Mononuclear cell (primary cell): ENCODE measurements around the gene CRYGD. TPM values are rescaled to one million over a fixed set of nuclear protein-coding genes. Genes with fewer than 3 reads are reported as not detected.
"Not testable (repeated sequence)": the region's sequence is repeated elsewhere in the genome, so short reads cannot be mapped to it uniquely, and the experiment has no call there.

ENCODE experiments used
- H3K27me3 ChIP-seq: 2 replicates; pipeline ENCODE4 v1.6.0; 2011; ENCODE audit warnings: low read length, control low read depth; ENCODE audit not compliant: insufficient read depth
- H3K4me1 ChIP-seq: 2 replicates; pipeline ENCODE4 v1.5.1; 2011; ENCODE audit warnings: mild to moderate bottlenecking, low read length, control low read depth; ENCODE audit not compliant: insufficient read depth
- H3K4me3 ChIP-seq: 2 replicates; pipeline ENCODE4 v1.5.1; 2011; ENCODE audit warnings: mild to moderate bottlenecking, low read length, moderate library complexity
- H3K9me3 ChIP-seq: 2 replicates; pipeline ENCODE4 v1.5.1; 2011; ENCODE audit warnings: low read depth, mild to moderate bottlenecking, control low read depth, low read length
- total RNA-seq: library from RNA; depleted of rRNA; stranded (reverse); fragments of >200 nt; gene quantifications from one replicate; pipeline ENCODE4 v1.2.3, GENCODE V29; 2012

Gene CRYGD
- not detected for total RNA-seq

- H3K9me3 ChIP-seq, H3K4me3 ChIP-seq, H3K4me1 ChIP-seq: not testable (repeated sequence)
- H3K27me3 ChIP-seq: peaks cover 30% of the 10 kb centered on the region
Measured at GRCh38 chr2:208124013-208124715, at the start of gene CRYGD. CRYGD (minus strand) TSS chr2:208124524; CDS start chr2:208124473, 51 bp downstream.

GRCh38 chr2:208172125-208172524 lies 47.8 kb upstream of the CRYGD start:
- Histone ChIP-seq H3K4me1 (peaks cover 18% of the 10 kb centered on the region), H3K9me3 (no peaks in the 10 kb centered on the region), H3K4me3 (no peak overlapping the region), H3K27me3 (no peaks in the 10 kb centered on the region)

GRCh38 chr2:208164951-208165755 lies 40.8 kb upstream of the CRYGD start:
- Histone ChIP-seq H3K4me1 (no peaks in the 10 kb centered on the region), H3K27me3 (no peaks in the 10 kb centered on the region), H3K4me3 (no peak overlapping the region), H3K9me3 (no peaks in the 10 kb centered on the region)

- H3K9me3 ChIP-seq: no peaks in the 10 kb centered on the region
- no peaks in the 10 kb centered on the region for H3K27me3 ChIP-seq
- H3K4me3 ChIP-seq: no peak within 1 kb of the TSS
- no peaks in the 10 kb centered on the region for H3K4me1 ChIP-seq
Measured at GRCh38 chr2:208163489-208163888, 39.2 kb upstream of the CRYGD start, which contains the start of gene CRYGA. CRYGA (minus strand) TSS chr2:208163589; CDS start chr2:208163556, 33 bp downstream.

GRCh38 chr2:208156439-208156838 lies 32.1 kb upstream of the CRYGD start:
- H3K9me3 ChIP-seq: no peaks in the 10 kb centered on the region
- H3K4me1 ChIP-seq: no peaks in the 10 kb centered on the region
- H3K27me3 ChIP-seq: no peaks in the 10 kb centered on the region
- no peak overlapping the region for H3K4me3 ChIP-seq

GRCh38 chr2:208153156-208153555 lies 28.8 kb upstream of the CRYGD start:
- Histone ChIP-seq H3K27me3 (no peaks in the 10 kb centered on the region), H3K4me3 (no peak overlapping the region), H3K9me3 (no peaks in the 10 kb centered on the region), H3K4me1 (no peaks in the 10 kb centered on the region)

GRCh38 chr2:208150956-208151355 lies 26.6 kb upstream of the CRYGD start:
- Histone ChIP-seq H3K27me3 (no peaks in the 10 kb centered on the region), H3K4me3 (no peak overlapping the region), H3K9me3 (no peaks in the 10 kb centered on the region), H3K4me1 (no peaks in the 10 kb centered on the region)

- H3K4me1 ChIP-seq: no peaks in the 10 kb centered on the region
- H3K27me3 ChIP-seq: no peaks in the 10 kb centered on the region
- H3K9me3 ChIP-seq: no peaks in the 10 kb centered on the region
Measured at GRCh38 chr2:208150094-208150493, 25.8 kb upstream of the CRYGD start.

GRCh38 chr2:208148803-208149202 lies 24.5 kb upstream of the CRYGD start:
- Histone ChIP-seq H3K9me3 (no peaks in the 10 kb centered on the region), H3K27me3 (no peaks in the 10 kb centered on the region), H3K4me1 (no peaks in the 10 kb centered on the region), H3K4me3 (no peak overlapping the region)

More at GRCh38 chr2:208150094-208150493, 25.8 kb upstream of the CRYGD start:
- H3K4me3 ChIP-seq: no peak overlapping the region

GRCh38 chr2:208147759-208148158 lies 23.4 kb upstream of the CRYGD start:
- H3K4me3 ChIP-seq: no peak overlapping the region

GRCh38 chr2:208147008-208147407 lies 22.7 kb upstream of the CRYGD start:
- no peaks in the 10 kb centered on the region for H3K27me3 ChIP-seq
- H3K9me3 ChIP-seq: no peaks in the 10 kb centered on the region
- H3K4me3 ChIP-seq: no peak overlapping the region

More at GRCh38 chr2:208147759-208148158, 23.4 kb upstream of the CRYGD start:
- Histone ChIP-seq H3K4me1 (no peaks in the 10 kb centered on the region), H3K9me3 (no peaks in the 10 kb centered on the region), H3K27me3 (no peaks in the 10 kb centered on the region)

GRCh38 chr2:208146006-208146405 lies 21.7 kb upstream of the CRYGD start, which contains the start of gene CRYGB:
CRYGB (minus strand) TSS chr2:208146158; CDS start chr2:208146120, 38 bp downstream.
- no peaks in the 10 kb centered on the region for H3K27me3 ChIP-seq
- H3K4me3 ChIP-seq: no peak within 1 kb of the TSS
- no peaks in the 10 kb centered on the region for H3K9me3 ChIP-seq
- no peaks in the 10 kb centered on the region for H3K4me1 ChIP-seq

More at GRCh38 chr2:208147008-208147407, 22.7 kb upstream of the CRYGD start:
- no peaks in the 10 kb centered on the region for H3K4me1 ChIP-seq

GRCh38 chr2:208142925-208143799 lies 18.8 kb upstream of the CRYGD start:
- Histone ChIP-seq H3K4me1 (no peaks in the 10 kb centered on the region), H3K4me3 (no peak overlapping the region), H3K27me3 (no peaks in the 10 kb centered on the region), H3K9me3 (no peaks in the 10 kb centered on the region)

- Histone ChIP-seq H3K9me3 (no peaks in the 10 kb centered on the region), H3K4me1 (no peaks in the 10 kb centered on the region), H3K4me3 (no peak overlapping the region), H3K27me3 (no peaks in the 10 kb centered on the region)
Measured at GRCh38 chr2:208142240-208142924, 18.1 kb upstream of the CRYGD start.
